ENCODE data around the gene PUM1.

PUM1 gene, protein sequence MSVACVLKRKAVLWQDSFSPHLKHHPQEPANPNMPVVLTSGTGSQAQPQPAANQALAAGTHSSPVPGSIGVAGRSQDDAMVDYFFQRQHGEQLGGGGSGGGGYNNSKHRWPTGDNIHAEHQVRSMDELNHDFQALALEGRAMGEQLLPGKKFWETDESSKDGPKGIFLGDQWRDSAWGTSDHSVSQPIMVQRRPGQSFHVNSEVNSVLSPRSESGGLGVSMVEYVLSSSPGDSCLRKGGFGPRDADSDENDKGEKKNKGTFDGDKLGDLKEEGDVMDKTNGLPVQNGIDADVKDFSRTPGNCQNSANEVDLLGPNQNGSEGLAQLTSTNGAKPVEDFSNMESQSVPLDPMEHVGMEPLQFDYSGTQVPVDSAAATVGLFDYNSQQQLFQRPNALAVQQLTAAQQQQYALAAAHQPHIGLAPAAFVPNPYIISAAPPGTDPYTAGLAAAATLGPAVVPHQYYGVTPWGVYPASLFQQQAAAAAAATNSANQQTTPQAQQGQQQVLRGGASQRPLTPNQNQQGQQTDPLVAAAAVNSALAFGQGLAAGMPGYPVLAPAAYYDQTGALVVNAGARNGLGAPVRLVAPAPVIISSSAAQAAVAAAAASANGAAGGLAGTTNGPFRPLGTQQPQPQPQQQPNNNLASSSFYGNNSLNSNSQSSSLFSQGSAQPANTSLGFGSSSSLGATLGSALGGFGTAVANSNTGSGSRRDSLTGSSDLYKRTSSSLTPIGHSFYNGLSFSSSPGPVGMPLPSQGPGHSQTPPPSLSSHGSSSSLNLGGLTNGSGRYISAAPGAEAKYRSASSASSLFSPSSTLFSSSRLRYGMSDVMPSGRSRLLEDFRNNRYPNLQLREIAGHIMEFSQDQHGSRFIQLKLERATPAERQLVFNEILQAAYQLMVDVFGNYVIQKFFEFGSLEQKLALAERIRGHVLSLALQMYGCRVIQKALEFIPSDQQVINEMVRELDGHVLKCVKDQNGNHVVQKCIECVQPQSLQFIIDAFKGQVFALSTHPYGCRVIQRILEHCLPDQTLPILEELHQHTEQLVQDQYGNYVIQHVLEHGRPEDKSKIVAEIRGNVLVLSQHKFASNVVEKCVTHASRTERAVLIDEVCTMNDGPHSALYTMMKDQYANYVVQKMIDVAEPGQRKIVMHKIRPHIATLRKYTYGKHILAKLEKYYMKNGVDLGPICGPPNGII

DNA sequence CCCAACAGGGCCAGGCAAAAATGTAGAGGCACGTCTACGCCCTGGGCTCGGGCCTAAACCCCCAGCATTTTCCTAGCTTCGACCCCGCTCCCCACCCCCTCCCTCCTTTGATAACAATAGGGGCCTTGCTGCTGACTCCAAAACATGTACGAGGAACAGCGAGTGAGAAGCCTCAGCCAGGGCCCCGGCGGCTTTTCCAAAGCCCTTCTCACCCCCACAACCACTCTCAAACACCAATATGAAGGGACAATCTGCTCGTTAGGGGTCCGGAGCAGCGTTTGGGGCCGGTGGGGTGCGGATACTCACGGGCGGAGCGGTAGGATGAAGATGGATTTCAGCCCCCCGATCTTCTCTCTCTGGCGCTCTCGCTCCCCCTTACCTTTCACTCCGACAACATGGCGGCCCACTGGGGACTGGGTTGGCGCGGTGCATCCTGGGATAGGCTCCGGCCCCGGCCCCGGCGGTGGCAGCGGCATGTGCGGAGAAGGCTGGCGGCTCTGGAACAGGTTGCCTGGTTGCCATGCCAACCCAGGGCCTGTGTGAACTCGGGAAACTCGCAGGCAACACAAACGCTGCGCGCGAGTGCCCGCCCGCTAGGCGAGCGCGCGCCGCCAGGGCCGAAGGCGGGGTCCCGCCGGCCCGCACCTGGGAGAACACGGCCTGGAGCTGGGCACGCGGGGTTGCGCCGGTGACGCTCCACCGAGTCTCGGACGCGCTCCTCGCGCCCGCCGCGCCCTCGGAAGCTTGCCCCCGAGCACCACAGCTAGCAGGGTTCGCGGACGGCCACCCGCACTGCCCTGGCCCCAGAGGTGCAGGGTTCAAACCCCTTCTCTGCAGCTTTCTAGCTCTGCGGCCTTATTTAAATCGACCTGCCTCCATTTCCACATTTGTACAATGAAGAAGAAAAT is at the start of gene PUM1:
TSS of gene PUM1 (minus strand) at position 408 of the 908 bp plus-strand sequence. CDS start 6,151 bp downstream, outside the sequence.
- peak within 1 kb of the TSS; percentile 98 for H3K4me3 ChIP-seq (ENCODE audit: low read depth, low read length)
- no peaks in the 10 kb centered on the region for H3K27me3 ChIP-seq (ENCODE audit: control insufficient read depth, insufficient read depth, low read length)
- no peaks in the 10 kb centered on the region for H3K9me3 ChIP-seq (ENCODE audit: control insufficient read depth, insufficient read depth, low read length)
- peaks cover 5% of the 10 kb centered on the region for H3K4me1 ChIP-seq (ENCODE audit: control insufficient read depth, insufficient read depth, low read length)
- no peaks in the 10 kb centered on the region for H3K36me3 ChIP-seq (ENCODE audit: control insufficient read depth, insufficient read depth, low read length)
- H3K9ac ChIP-seq (ENCODE audit: low read depth, low read length) = peak within 1 kb of the TSS; percentile 99

DNA sequence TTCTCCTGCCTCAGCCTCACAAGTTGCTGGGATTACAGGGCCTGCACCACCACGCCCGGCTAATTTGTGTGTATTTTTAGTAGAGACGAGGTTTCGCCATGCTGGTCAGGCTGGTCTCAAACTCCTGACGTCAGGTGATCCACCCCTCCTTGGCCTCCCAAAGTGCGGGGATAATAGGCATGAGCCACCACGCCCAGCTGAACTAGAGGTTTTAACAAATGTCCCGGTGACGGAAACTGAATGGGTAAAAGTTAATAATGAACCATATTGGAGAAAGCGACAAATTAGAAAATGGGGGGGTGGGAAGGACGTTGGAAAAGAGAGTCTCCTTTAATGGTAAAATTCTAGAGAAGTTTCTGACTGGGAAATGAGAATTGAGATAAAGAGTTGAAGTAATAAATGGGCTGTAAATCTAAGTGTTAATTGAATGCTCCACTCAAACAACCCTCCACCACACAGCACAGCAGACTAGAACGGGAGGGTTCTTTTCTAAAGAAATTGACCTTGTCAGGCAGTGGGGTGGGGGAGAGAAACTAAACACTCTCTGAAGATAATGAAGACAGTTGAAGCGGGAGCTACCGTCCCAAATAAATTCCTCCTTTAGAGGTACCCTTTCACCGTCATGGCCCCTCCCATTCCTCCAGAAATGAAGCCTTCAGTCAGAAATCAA is 46.9 kb upstream of the PUM1 start:
- Histone ChIP-seq H3K36me3 (ENCODE audit: control insufficient read depth, insufficient read depth, low read length) (no peaks in the 10 kb centered on the region), H3K9me3 (ENCODE audit: control insufficient read depth, insufficient read depth, low read length) (no peaks in the 10 kb centered on the region), H3K27me3 (ENCODE audit: control insufficient read depth, insufficient read depth, low read length) (no peaks in the 10 kb centered on the region), H3K4me1 (ENCODE audit: control insufficient read depth, insufficient read depth, low read length) (peaks cover 5% of the 10 kb centered on the region), H3K4me3 (ENCODE audit: low read depth, low read length) (no peak overlapping the region), H3K9ac (ENCODE audit: low read depth, low read length) (no peak overlapping the region)

DNA sequence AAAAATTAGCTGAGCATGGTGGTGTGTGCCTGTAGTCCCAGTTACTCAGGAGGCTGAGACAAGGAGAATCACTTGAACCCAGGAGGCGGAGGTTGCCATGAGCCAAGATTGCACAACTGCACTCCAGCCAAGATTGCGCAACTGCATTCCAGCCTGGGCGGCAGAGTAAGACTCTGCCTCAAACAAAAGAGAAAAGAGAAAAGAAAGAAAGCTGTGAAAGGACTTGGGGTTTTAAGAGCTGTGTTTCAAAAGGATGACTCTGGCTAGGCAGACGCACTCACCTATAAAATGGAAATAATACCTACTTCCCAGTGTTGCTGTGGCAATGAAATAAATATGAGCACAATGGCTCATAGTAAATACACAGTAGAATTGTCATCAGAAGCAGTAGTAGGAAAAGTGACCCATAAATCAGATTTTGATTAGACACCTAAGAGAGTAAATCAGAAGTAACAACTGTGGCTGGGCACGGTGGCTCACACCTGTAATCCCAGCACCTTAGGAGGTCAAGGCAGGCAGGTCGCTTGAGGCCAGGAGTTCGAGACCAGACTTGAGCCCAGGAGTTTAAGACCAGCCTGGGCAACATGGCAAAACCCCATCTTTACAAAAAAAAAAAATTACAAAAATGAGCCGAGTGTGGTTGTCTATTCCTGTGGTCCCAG is 45.9 kb upstream of the PUM1 start:
- no peaks in the 10 kb centered on the region for H3K27me3 ChIP-seq (ENCODE audit: control insufficient read depth, insufficient read depth, low read length)

DNA sequence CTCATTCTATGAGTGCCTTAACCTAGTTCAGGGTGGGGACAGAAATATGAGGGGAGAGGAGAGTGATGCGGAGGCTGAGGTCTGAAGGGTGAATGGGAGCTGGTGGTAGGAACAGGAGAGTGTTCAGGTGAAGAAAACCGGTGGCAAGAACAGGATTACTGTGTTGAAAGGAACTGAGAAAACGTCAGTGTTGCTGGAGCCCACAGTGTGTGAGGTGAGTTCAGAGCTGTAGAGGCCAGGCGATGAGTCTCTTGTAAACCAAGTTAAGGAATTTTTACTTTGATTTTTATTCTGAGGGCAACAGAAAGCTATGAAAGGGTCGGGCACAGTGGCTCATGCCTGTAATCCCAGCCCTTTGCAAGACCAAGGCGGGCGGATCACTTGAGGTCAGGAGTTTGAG is 45.3 kb upstream of the PUM1 start:
- Histone ChIP-seq H3K4me3 (ENCODE audit: low read depth, low read length) (no peak overlapping the region), H3K9me3 (ENCODE audit: control insufficient read depth, insufficient read depth, low read length) (no peaks in the 10 kb centered on the region), H3K9ac (ENCODE audit: low read depth, low read length) (no peak overlapping the region), H3K4me1 (ENCODE audit: control insufficient read depth, insufficient read depth, low read length) (peaks cover 5% of the 10 kb centered on the region), H3K27me3 (ENCODE audit: control insufficient read depth, insufficient read depth, low read length) (no peaks in the 10 kb centered on the region), H3K36me3 (ENCODE audit: control insufficient read depth, insufficient read depth, low read length) (no peaks in the 10 kb centered on the region)

More for the DNA sequence above, 45.9 kb upstream of the PUM1 start:
- Histone ChIP-seq H3K4me1 (ENCODE audit: control insufficient read depth, insufficient read depth, low read length) (peaks cover 5% of the 10 kb centered on the region), H3K9ac (ENCODE audit: low read depth, low read length) (no peak overlapping the region), H3K9me3 (ENCODE audit: control insufficient read depth, insufficient read depth, low read length) (no peaks in the 10 kb centered on the region), H3K4me3 (ENCODE audit: low read depth, low read length) (no peak overlapping the region), H3K36me3 (ENCODE audit: control insufficient read depth, insufficient read depth, low read length) (no peaks in the 10 kb centered on the region)

DNA sequence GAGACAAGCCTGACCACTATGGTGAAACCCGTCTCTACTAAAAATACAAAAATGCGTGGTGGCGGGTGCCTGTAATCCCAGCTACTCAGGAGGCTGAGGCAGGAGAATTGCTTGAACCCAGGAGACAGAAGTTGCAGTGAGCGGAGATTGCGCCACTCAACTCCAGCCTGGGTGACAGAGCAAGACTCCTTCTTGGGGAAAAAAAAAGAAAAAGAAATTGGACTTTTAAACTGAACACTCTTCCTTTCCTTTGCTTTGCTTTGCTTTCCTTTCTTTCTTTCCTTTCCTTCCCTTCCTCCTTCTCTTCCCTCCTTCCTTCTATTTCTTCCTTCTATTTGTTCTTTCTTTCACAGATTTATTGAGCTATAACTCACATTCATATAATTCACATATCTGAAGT is 43.3 kb upstream of the PUM1 start:
- Histone ChIP-seq H3K36me3 (ENCODE audit: control insufficient read depth, insufficient read depth, low read length) (no peaks in the 10 kb centered on the region), H3K27me3 (ENCODE audit: control insufficient read depth, insufficient read depth, low read length) (no peaks in the 10 kb centered on the region), H3K9ac (ENCODE audit: low read depth, low read length) (no peak overlapping the region), H3K9me3 (ENCODE audit: control insufficient read depth, insufficient read depth, low read length) (no peaks in the 10 kb centered on the region), H3K4me3 (ENCODE audit: low read depth, low read length) (no peak overlapping the region), H3K4me1 (ENCODE audit: control insufficient read depth, insufficient read depth, low read length) (peaks cover 5% of the 10 kb centered on the region)

DNA sequence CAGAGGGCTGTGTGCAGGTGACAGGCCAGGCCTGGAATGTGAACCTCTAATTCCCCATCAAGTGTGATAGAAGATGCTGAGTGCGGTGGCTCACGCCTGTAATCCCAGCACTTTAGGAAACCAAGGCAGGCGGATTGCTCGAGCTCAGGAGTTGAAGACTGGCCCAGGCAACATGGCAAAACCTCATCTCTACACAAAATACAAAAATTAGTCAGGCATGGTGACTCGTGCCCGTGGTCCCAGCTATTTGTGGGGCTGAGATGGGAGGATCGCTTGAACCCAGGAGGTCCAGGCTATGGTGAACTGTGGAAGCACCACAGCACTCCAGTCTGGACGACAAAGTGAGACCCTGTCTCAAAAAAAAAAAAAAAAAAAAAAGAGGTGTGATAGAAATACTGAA is 40.1 kb upstream of the PUM1 start:
- Histone ChIP-seq H3K4me3 (ENCODE audit: low read depth, low read length) (no peak overlapping the region), H3K36me3 (ENCODE audit: control insufficient read depth, insufficient read depth, low read length) (no peaks in the 10 kb centered on the region), H3K4me1 (ENCODE audit: control insufficient read depth, insufficient read depth, low read length) (no peaks in the 10 kb centered on the region), H3K9me3 (ENCODE audit: control insufficient read depth, insufficient read depth, low read length) (no peaks in the 10 kb centered on the region), H3K9ac (ENCODE audit: low read depth, low read length) (no peak overlapping the region), H3K27me3 (ENCODE audit: control insufficient read depth, insufficient read depth, low read length) (no peaks in the 10 kb centered on the region)

DNA sequence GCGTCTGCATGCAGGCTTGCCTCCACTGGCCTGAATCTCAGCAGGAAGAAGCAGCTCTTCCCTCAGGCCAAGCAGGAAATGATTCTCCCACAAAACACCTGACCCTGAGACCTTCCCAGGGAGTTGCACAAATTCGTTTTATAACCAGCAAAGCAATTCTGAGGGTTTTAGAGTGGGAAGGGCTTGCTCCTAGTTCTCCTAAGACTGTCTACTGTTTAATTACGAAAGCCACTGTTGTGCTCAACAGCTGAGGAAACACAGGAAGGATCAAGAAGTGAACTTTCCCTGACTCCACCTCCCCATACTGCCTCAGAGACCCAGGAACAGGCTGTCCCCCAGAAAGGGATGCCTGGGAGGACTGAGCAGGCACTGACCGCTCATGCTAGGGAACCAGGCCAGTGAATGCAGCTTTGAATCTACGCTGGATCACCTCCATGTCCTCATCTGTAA is 37.0 kb upstream of the PUM1 start:
- no peak overlapping the region for H3K9ac ChIP-seq (ENCODE audit: low read depth, low read length)
- H3K4me3 ChIP-seq (ENCODE audit: low read depth, low read length) = no peak overlapping the region
- H3K4me1 ChIP-seq (ENCODE audit: control insufficient read depth, insufficient read depth, low read length) = no peaks in the 10 kb centered on the region

DNA sequence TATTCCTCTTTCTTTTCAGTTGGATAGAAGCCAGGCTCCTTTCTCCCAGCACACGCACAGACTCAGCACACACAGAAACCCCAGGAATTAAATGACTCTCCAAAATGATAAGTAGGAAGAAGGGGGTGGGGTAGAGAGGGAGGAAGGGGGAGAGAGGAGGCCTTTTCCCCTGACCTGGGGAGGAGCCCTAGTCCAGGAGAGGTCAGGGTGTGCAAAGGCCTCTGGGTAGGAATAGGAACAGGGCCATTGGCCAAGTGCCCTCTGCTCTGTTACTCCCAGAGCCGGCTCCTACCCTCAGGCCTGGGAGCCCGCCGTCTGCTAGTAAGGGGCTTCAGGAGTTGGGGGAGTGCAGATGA is 35.6 kb upstream of the PUM1 start:
- H3K27me3 ChIP-seq (ENCODE audit: control insufficient read depth, insufficient read depth, low read length) = no peaks in the 10 kb centered on the region
- H3K9ac ChIP-seq (ENCODE audit: low read depth, low read length) = no peak overlapping the region
- H3K9me3 ChIP-seq (ENCODE audit: control insufficient read depth, insufficient read depth, low read length) = no peaks in the 10 kb centered on the region
- H3K4me1 ChIP-seq (ENCODE audit: control insufficient read depth, insufficient read depth, low read length) = no peaks in the 10 kb centered on the region
- H3K4me3 ChIP-seq (ENCODE audit: low read depth, low read length) = no peak overlapping the region
- no peaks in the 10 kb centered on the region for H3K36me3 ChIP-seq (ENCODE audit: control insufficient read depth, insufficient read depth, low read length)

More for the DNA sequence above, 37.0 kb upstream of the PUM1 start:
- Histone ChIP-seq H3K9me3 (ENCODE audit: control insufficient read depth, insufficient read depth, low read length) (no peaks in the 10 kb centered on the region), H3K36me3 (ENCODE audit: control insufficient read depth, insufficient read depth, low read length) (no peaks in the 10 kb centered on the region), H3K27me3 (ENCODE audit: control insufficient read depth, insufficient read depth, low read length) (no peaks in the 10 kb centered on the region)

DNA sequence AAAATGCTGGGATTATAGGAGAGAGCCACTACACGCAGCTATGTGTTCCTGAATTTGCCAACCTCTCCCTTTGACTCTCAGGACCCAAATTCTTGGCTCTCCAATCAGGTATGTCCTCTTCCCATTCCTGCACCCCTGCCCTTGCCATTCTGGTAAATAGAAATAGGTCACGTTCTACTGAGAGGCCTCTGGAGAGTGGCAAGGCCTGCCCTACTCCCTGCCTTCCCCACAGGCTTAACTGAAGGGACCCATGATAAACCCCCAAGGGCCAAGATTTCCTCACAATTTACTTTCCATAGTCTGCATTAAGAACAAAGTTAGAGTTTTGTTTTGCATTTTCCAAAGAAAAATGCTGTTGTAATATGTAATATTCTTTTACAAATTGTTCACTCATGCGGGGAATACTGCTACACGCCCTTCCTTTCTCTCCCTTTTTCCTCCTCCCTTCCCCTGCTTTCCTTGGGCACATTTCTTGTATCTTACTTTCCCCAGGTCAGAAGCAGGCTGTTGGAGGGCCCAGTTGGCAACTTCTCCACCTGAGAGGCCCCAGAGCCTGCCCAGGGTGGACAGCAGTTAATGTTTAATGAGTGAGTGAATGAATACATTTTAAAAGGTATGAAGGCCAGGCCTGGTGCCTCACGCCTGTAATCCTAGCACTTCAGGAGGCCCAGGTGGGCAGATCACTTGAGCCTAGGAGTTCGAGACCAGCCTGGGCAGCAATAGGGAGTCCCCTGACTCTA is 33.9 kb upstream of the PUM1 start:
- no peaks in the 10 kb centered on the region for H3K9me3 ChIP-seq (ENCODE audit: control insufficient read depth, insufficient read depth, low read length)
- H3K9ac ChIP-seq (ENCODE audit: low read depth, low read length) = no peak overlapping the region
- no peaks in the 10 kb centered on the region for H3K36me3 ChIP-seq (ENCODE audit: control insufficient read depth, insufficient read depth, low read length)
- H3K4me3 ChIP-seq (ENCODE audit: low read depth, low read length) = no peak overlapping the region
- no peaks in the 10 kb centered on the region for H3K4me1 ChIP-seq (ENCODE audit: control insufficient read depth, insufficient read depth, low read length)
- no peaks in the 10 kb centered on the region for H3K27me3 ChIP-seq (ENCODE audit: control insufficient read depth, insufficient read depth, low read length)

DNA sequence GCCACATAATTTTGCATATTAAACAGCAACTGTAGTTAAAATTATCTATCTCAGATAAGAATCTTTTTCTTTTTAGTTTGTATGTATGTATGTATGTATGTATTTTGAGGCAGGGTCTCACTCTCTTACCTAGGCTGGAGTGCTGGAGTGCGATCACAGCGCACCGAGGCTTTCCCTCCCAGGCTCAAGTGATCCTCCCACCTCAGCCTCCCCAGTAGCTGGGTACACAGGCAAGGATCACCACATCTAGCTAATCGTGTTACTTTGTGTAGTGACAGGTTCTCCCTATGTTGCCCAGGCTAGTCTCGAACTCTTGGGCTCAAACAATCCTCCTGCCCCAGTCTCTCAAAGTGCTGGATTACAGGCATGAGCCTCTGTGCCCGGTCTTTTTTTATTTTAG is 30.5 kb upstream of the PUM1 start:
- H3K9ac ChIP-seq (ENCODE audit: low read depth, low read length) = no peak overlapping the region
- H3K9me3 ChIP-seq (ENCODE audit: control insufficient read depth, insufficient read depth, low read length) = no peaks in the 10 kb centered on the region
- H3K27me3 ChIP-seq (ENCODE audit: control insufficient read depth, insufficient read depth, low read length) = no peaks in the 10 kb centered on the region

More for the DNA sequence above, 30.5 kb upstream of the PUM1 start:
- no peaks in the 10 kb centered on the region for H3K4me1 ChIP-seq (ENCODE audit: control insufficient read depth, insufficient read depth, low read length)
- no peaks in the 10 kb centered on the region for H3K36me3 ChIP-seq (ENCODE audit: control insufficient read depth, insufficient read depth, low read length)
- H3K4me3 ChIP-seq (ENCODE audit: low read depth, low read length) = no peak overlapping the region
